NOMO-1 treated with DMSO at 0.1 percent for 48 hours (cell line): ENCODE measurements around the gene HEBP2.

Experiments used
- DNase-seq: peaks from one replicate; lab custom pipeline; 2025; ENCODE audit not compliant: unreplicated experiment; lab: John Stamatoyannopoulos, UW

Gene HEBP2

GRCh38 chr6:138451043-138451442, 47.0 kb downstream of the HEBP2 start:
- DNase-seq, result no peak

- DNase-seq, result no peak
These were observed 51.1 kb downstream of the HEBP2 start for GRCh38 chr6:138454981-138455706.

GRCh38 chr6:138455746-138456400, 51.9 kb downstream of the HEBP2 start:
- DNase-seq, result peak; percentile 57

- no peak for DNase-seq
These were observed 52.4 kb downstream of the HEBP2 start for GRCh38 chr6:138456401-138456790.

DNA sequence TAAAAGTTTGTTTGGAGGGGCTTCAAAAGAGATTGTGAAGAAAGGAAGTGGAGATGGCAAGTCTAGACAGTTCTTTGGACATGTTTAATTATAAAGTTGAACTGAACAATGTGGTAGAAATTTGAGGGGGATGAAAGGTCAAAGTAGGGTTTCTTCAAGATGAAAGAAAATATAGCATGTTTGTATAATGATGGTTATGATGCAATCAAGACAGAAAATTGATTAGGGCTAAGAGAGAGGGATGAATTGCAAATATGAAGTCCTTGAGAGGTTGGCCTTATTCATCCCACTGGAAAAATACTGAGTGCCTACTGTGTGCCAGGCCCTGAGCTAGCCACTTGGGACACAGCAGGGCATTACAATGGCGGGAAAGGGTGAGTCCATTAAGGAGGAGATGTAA, 57.6 kb downstream of the HEBP2 start:
- no peak for DNase-seq

- DNase-seq, result no peak
These were observed 60.1 kb downstream of the HEBP2 start for GRCh38 chr6:138464085-138464484.

GRCh38 chr6:138465007-138465645, 61.1 kb downstream of the HEBP2 start:
- DNase-seq, result no peak

GRCh38 chr6:138467901-138468300, 63.9 kb downstream of the HEBP2 start:
- no peak for DNase-seq

GRCh38 chr6:138468320-138469015, 64.4 kb downstream of the HEBP2 start:
- no peak for DNase-seq
